ENCODE results near the gene SKI. TPM values are rescaled to one million over a fixed set of nuclear protein-coding genes. Genes with fewer than 3 reads are reported as not detected.
A peak's percentile ranks its signal among the peaks of the same experiment; 100 is the strongest.

Gene SKI
- total RNA-seq, 1 donor from 2014 or later = 66.2 TPM

- Histone ChIP-seq H3K4me2 (ENCODE audit: low read length) (peak overlapping the region; percentile 93), H4K20me1 (ENCODE audit: insufficient read depth, low read length) (no peaks in the 10 kb centered on the region), H3K79me2 (ENCODE audit: insufficient read depth, low read length) (peaks cover 3% of the 10 kb centered on the region), H3K36me3 (ENCODE audit: insufficient read depth, low read length) (no peaks in the 10 kb centered on the region), H3K27me3 (ENCODE audit: insufficient read depth, low read length) (no peaks in the 10 kb centered on the region), H3K4me3 (ENCODE audit: insufficient read depth, low read depth, low read length) (peak overlapping the region; percentile 60), H3K9me3 (ENCODE audit: insufficient read depth, low read depth, low read length) (no peaks in the 10 kb centered on the region), H3K27ac (ENCODE audit: low read depth, low read length) (peak overlapping the region; percentile 53), H3K4me1 (ENCODE audit: insufficient read depth, low read length) (peaks cover 44% of the 10 kb centered on the region), H3K9ac (ENCODE audit: low read length) (peak overlapping the region; percentile 69), H2AFZ (ENCODE audit: low read depth, low read length) (peak overlapping the region; percentile 82)
- peaks cover under 1% of the 10 kb centered on the region for H3K4me1 Mint-ChIP-seq (ENCODE audit: low read depth, unreplicated experiment)
- no peak overlapping the region for H3K4me3 Mint-ChIP-seq (ENCODE audit: unreplicated experiment)
- TF ChIP-seq CTCF (IDR thresholded peaks at IDR 0.05; ENCODE audit: insufficient read depth, low read depth, low read length) = no peak
- no peak for TF ChIP-seq EZH2 (IDR thresholded peaks at IDR 0.05; ENCODE audit: insufficient read depth, low read length)
- no peaks in the 10 kb centered on the region for H3K9me3 Mint-ChIP-seq (ENCODE audit: unreplicated experiment)
- H3K36me3 Mint-ChIP-seq (ENCODE audit: low read depth, unreplicated experiment) = peaks cover 3% of the 10 kb centered on the region
- H3K27ac Mint-ChIP-seq (ENCODE audit: unreplicated experiment) = no peak overlapping the region
- FAIRE-seq (no peak), DNase-seq (ENCODE audit: low read depth) (peak; percentile 38)
- peaks cover 5% of the 10 kb centered on the region for H3K27me3 Mint-ChIP-seq (ENCODE audit: low read depth, unreplicated experiment)
Observed at GRCh38 chr1:2204415-2205190, 23.5 kb upstream of the SKI start.

GRCh38 chr1:2205191-2205952 lies 22.7 kb upstream of the SKI start:
- Histone ChIP-seq H3K27me3 (ENCODE audit: insufficient read depth, low read length) (no peaks in the 10 kb centered on the region), H3K4me3 (ENCODE audit: insufficient read depth, low read depth, low read length) (peak overlapping the region; percentile 51), H3K4me2 (ENCODE audit: low read length) (peak overlapping the region; percentile 83), H3K4me1 (ENCODE audit: insufficient read depth, low read length) (peaks cover 44% of the 10 kb centered on the region), H3K36me3 (ENCODE audit: insufficient read depth, low read length) (no peaks in the 10 kb centered on the region), H3K9ac (ENCODE audit: low read length) (peak overlapping the region; percentile 46), H3K27ac (ENCODE audit: low read depth, low read length) (no peak overlapping the region), H3K79me2 (ENCODE audit: insufficient read depth, low read length) (peaks cover 3% of the 10 kb centered on the region), H2AFZ (ENCODE audit: low read depth, low read length) (peak overlapping the region; percentile 71), H3K9me3 (ENCODE audit: insufficient read depth, low read depth, low read length) (no peaks in the 10 kb centered on the region), H4K20me1 (ENCODE audit: insufficient read depth, low read length) (no peaks in the 10 kb centered on the region)
- Mint-ChIP-seq H3K4me1 (ENCODE audit: low read depth, unreplicated experiment) (peaks cover 1% of the 10 kb centered on the region), H3K27ac (ENCODE audit: unreplicated experiment) (no peak overlapping the region), H3K36me3 (ENCODE audit: low read depth, unreplicated experiment) (peaks cover 3% of the 10 kb centered on the region), H3K27me3 (ENCODE audit: low read depth, unreplicated experiment) (peaks cover 5% of the 10 kb centered on the region), H3K9me3 (ENCODE audit: unreplicated experiment) (no peaks in the 10 kb centered on the region), H3K4me3 (ENCODE audit: unreplicated experiment) (no peak overlapping the region)
- TF ChIP-seq CTCF (IDR thresholded peaks at IDR 0.05; ENCODE audit: insufficient read depth, low read depth, low read length) (no peak), EZH2 (IDR thresholded peaks at IDR 0.05; ENCODE audit: insufficient read depth, low read length) (no peak)
- FAIRE-seq = no peak
- peak; percentile 77 for DNase-seq (ENCODE audit: low read depth)

All from astrocyte (in vitro differentiated cells and primary cell).